GM19239 (cell line): ENCODE measurements around the gene GFAP.

Experiments used
- DNase-seq: peaks from one replicate; pipeline ENCODE4 v3.0.0; 2011; ENCODE audit warnings: low spot score; ENCODE audit not compliant: insufficient read length
- FAIRE-seq: peaks from 2 replicates; lab custom pipeline; 2011; peaks lifted over from hg19 to GRCh38; lab: Jason Lieb, UNC

Gene GFAP

GRCh38 chr17:44871556-44871955 is 43.7 kb downstream of the GFAP start:
- no peak for DNase-seq
- no peak for FAIRE-seq

- no peak for DNase-seq
- no peak for FAIRE-seq
Observed at GRCh38 chr17:44867841-44868240, 47.5 kb downstream of the GFAP start.

GRCh38 chr17:44865931-44866330 is 49.4 kb downstream of the GFAP start:
- FAIRE-seq (no peak), DNase-seq (no peak)

GRCh38 chr17:44865231-44865660 is 50.1 kb downstream of the GFAP start:
- FAIRE-seq (peak; percentile 56), DNase-seq (peak; percentile 60)

- DNase-seq = no peak
- no peak for FAIRE-seq
Observed at GRCh38 chr17:44864831-44865230, 50.5 kb downstream of the GFAP start.

GRCh38 chr17:44863061-44863918 is 52.0 kb downstream of the GFAP start:
- FAIRE-seq = no peak
- no peak for DNase-seq

GRCh38 chr17:44862278-44862914 is 52.9 kb downstream of the GFAP start:
- FAIRE-seq = no peak

GRCh38 chr17:44859701-44860100 is 55.6 kb downstream of the GFAP start:
- no peak for FAIRE-seq
- DNase-seq = no peak

More at GRCh38 chr17:44862278-44862914, 52.9 kb downstream of the GFAP start:
- DNase-seq = no peak

GRCh38 chr17:44854192-44854591 is 61.1 kb downstream of the GFAP start:
- FAIRE-seq = no peak
- no peak for DNase-seq
